ENCODE results near the gene PTX4. TPM values are rescaled to one million over a fixed set of nuclear protein-coding genes. Genes with fewer than 3 reads are reported as not detected.

PTX4 gene
- polyA plus RNA-seq, 3 donors: 0.19 TPM; not detected in 2

GRCh38 chr16:1525871-1526607, 37.3 kb upstream of the PTX4 start:
- no peak overlapping the region for H3K4me3 ChIP-seq (replicated peaks in 1 of 3; ENCODE audit: low read depth in 2 of 3, low read length in 3 of 3)
- peak overlapping the region in 1 of 2 donors; percentile 20 for H3K4me3 Mint-ChIP-seq
- 84% methylated on average over 39 of the region's 44 CpGs for WGBS (ENCODE audit: insufficient coverage)
- H3K27ac ChIP-seq (ENCODE audit: low read depth in 1 of 2, low read length in 2 of 2): no peak overlapping the region
- no peak for DNase-seq
- TF ChIP-seq CTCF (IDR thresholded peaks at IDR 0.05): no peak
- no peaks in the 10 kb centered on the region for H3K36me3 Mint-ChIP-seq
- no peak overlapping the region for H3K4me2 ChIP-seq (replicated peaks; ENCODE audit: extremely low read depth, low read length, poor library complexity, severe bottlenecking)
- no peak overlapping the region for H3K9ac ChIP-seq (ENCODE audit: insufficient read depth, low read length, poor library complexity, severe bottlenecking)
- H3K9me3 Mint-ChIP-seq: peaks cover 0 to 2% (median 0%) of the 10 kb centered on the region in 7 donors
- no peaks in the 10 kb centered on the region for H3K79me2 ChIP-seq (ENCODE audit: insufficient read depth, low read length)
- H3K36me3 ChIP-seq (replicated peaks in 1 of 2; ENCODE audit: control insufficient read depth in 1 of 2, insufficient read depth in 2 of 2, low read length in 2 of 2): no peaks in the 10 kb centered on the region
- no peaks in the 10 kb centered on the region for H3K4me1 ChIP-seq (ENCODE audit: control insufficient read depth in 1 of 2, insufficient read depth in 2 of 2, low read length in 2 of 2)
- intact Hi-C loops (cut with micrococcal nuclease): no loop called here
- peaks cover 2 to 8% (median 6%) of the 10 kb centered on the region in 3 donors for H3K27me3 Mint-ChIP-seq (ENCODE audit: low read depth in 3 of 3)
- no peaks in the 10 kb centered on the region for H3K9me3 ChIP-seq (replicated peaks in 1 of 2; ENCODE audit: control insufficient read depth in 1 of 2, insufficient read depth in 1 of 2, low read length in 2 of 2)
- no peaks in the 10 kb centered on the region for H3K27me3 ChIP-seq (ENCODE audit: control insufficient read depth in 2 of 2, insufficient read depth in 2 of 2, low read length in 2 of 2)
- no peak overlapping the region for H2AFZ ChIP-seq (ENCODE audit: insufficient read depth, low read depth, low read length, poor library complexity, severe bottlenecking)
- peaks cover 2% of the 10 kb centered on the region for H3K4me1 Mint-ChIP-seq
- H3K27ac Mint-ChIP-seq: no peak overlapping the region
- H4K20me1 ChIP-seq (ENCODE audit: insufficient read depth, low read length): no peaks in the 10 kb centered on the region

DNA sequence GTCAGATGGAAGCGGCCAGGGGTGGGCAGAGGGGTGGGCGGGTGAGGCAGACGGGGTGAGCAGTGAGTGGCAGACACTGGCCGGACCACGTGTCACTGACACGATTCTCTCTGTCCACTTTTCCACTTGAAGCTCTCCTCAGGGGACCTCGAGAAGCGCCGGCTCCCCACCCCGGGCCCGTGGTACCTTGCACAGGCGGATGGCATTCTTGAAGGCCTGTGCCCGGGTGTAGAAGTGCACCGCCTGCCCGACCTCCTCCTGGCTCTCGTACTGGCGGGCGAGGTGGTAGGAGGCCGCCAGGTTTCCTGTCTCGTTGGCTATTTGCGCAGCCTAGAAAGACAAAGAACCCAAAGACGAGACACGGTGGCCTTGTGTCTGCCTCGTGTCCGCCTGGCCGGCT, 35.6 kb upstream of the PTX4 start:
- no peak overlapping the region for H3K4me3 Mint-ChIP-seq

More for the DNA sequence above, 35.6 kb upstream of the PTX4 start:
- Histone ChIP-seq H3K9me3 (replicated peaks in 1 of 2; ENCODE audit: control insufficient read depth in 1 of 2, insufficient read depth in 1 of 2, low read length in 2 of 2) (no peaks in the 10 kb centered on the region), H3K27me3 (ENCODE audit: control insufficient read depth in 2 of 2, insufficient read depth in 2 of 2, low read length in 2 of 2) (no peaks in the 10 kb centered on the region), H2AFZ (ENCODE audit: insufficient read depth, low read depth, low read length, poor library complexity, severe bottlenecking) (no peak overlapping the region), H3K4me3 (replicated peaks in 1 of 3; ENCODE audit: low read depth in 2 of 3, low read length in 3 of 3) (no peak overlapping the region), H3K4me1 (ENCODE audit: control insufficient read depth in 1 of 2, insufficient read depth in 2 of 2, low read length in 2 of 2) (no peaks in the 10 kb centered on the region), H3K9ac (ENCODE audit: insufficient read depth, low read length, poor library complexity, severe bottlenecking) (no peak overlapping the region), H3K36me3 (replicated peaks in 1 of 2; ENCODE audit: control insufficient read depth in 1 of 2, insufficient read depth in 2 of 2, low read length in 2 of 2) (no peaks in the 10 kb centered on the region), H3K79me2 (ENCODE audit: insufficient read depth, low read length) (no peaks in the 10 kb centered on the region), H3K27ac (ENCODE audit: low read depth in 1 of 2, low read length in 2 of 2) (no peak overlapping the region), H3K4me2 (replicated peaks; ENCODE audit: extremely low read depth, low read length, poor library complexity, severe bottlenecking) (no peak overlapping the region), H4K20me1 (ENCODE audit: insufficient read depth, low read length) (no peaks in the 10 kb centered on the region)
- no peak overlapping the region for H3K27ac Mint-ChIP-seq
- intact Hi-C loops (cut with micrococcal nuclease): no loop called here
- no peak for DNase-seq
- H3K27me3 Mint-ChIP-seq (ENCODE audit: low read depth in 3 of 3): peaks cover 3 to 8% (median 6%) of the 10 kb centered on the region in 3 donors
- H3K36me3 Mint-ChIP-seq: no peaks in the 10 kb centered on the region
- 96% methylated on average over 20 of the region's 26 CpGs for WGBS (ENCODE audit: insufficient coverage)
- H3K4me1 Mint-ChIP-seq: peaks cover 2% of the 10 kb centered on the region
- H3K9me3 Mint-ChIP-seq: no peaks in the 10 kb centered on the region
- no peak for TF ChIP-seq CTCF (IDR thresholded peaks at IDR 0.05)

All from CD14-positive monocyte (primary cell).